Measurements from ENCODE around the gene HSPA1B.
"Not testable (repeated sequence)": the region's sequence is repeated elsewhere in the genome, so short reads cannot be mapped to it uniquely, and the experiment has no call there.

HSPA1B gene

GRCh38 chr6:31799781-31800180 is 27.8 kb upstream of the HSPA1B start:
- no peak for DNase-seq (ENCODE audit: low read depth)

DNA sequence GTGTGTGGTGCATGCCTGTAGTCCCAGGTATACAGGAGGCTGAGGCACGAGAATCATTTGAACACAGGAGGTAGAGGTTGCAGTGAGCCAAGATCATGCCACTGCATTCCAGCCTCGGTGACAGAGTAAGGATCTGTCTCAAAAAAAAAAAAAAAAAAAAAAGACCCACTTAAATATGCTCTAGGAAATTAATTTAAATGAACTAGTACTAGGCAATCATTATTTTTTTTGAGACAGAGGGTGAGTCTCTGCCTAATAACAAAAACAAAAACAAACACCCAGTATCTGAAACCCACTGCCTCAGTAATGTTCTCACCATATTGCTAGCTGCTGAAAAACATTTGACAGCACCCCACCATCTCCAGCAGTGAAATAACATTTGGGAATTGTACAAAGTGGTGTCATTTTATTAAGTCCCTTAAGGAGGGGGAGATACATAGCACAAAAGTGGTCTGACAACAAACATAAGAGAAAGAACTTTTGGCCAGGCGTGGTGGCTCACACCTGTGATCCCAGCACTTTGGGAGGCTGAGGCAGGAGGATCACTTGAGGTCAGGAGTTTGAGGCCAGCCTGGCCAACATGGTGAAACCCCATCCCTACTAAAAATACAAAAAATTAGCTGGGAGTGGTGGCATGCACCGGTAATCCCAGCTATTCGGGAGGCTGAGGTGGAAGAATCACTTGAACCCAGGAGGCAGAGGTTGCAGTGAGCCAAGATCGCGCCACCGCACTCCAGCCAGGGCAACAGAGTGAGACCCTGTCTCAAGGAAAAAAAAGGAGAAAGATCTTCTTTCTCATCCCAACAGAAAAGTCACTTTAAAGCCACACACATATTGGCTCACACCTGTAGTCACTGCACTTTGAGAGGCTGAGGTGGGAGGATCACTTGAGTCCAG is 26.3 kb upstream of the HSPA1B start:
- DNase-seq (ENCODE audit: low read depth): not testable (repeated sequence)

DNA sequence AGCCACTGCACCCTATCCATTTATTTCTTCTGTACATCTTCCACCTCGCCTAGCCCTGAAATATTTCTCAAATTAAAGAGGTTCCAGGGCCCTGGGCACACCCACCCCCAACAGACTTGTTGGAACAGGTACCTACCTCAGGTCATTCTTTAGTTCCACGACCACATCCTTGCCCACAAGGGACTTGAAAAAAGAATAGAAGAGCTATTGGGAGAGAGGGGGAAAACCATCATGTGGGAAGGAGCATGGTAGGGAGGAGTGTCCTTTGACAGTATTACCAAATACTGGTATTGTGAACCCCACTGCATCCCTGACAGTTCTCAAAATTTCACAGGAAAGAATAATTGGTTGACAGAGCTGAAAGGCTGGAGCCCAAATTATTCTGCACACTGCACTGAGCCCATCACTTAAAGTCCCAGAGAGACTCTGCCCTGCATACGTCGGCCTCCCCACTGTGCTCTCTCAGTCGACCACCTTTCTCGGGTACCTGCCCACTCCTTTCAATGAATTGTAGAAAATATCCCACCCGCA is 21.5 kb upstream of the HSPA1B start:
- no peak for DNase-seq (ENCODE audit: low read depth)

GRCh38 chr6:31806470-31807272 is 20.9 kb upstream of the HSPA1B start, which contains the start of gene LSM2:
Gene LSM2, minus strand, starts transcription at chr6:31806966. Its CDS starts 209 bp downstream, at chr6:31806757.
- peak; percentile 86 for DNase-seq (ENCODE audit: low read depth)

GRCh38 chr6:31808599-31808998 is 18.9 kb upstream of the HSPA1B start:
- not testable (repeated sequence) for DNase-seq (ENCODE audit: low read depth)

- no peak for DNase-seq (ENCODE audit: low read depth)
Observed at GRCh38 chr6:31811645-31812044, 15.9 kb upstream of the HSPA1B start.

DNA sequence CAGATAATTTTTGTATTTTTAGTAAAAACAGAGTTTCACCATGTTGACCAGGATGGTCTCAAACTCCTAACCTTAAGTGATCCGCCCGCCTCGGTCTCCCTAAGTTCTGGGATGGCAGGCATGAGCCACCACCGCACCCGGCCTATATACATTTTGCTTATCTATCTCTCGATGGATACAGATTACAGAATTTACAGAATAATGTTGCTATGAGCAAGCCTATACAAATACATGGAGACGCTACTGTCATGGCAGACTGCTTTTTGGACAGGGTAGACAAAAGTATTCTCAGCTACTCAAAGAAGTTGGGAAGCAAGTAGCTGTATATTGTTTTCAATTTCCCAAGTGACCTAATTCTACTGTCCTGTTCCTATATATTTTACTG is 14.1 kb upstream of the HSPA1B start:
- DNase-seq (ENCODE audit: low read depth): no peak

DNA sequence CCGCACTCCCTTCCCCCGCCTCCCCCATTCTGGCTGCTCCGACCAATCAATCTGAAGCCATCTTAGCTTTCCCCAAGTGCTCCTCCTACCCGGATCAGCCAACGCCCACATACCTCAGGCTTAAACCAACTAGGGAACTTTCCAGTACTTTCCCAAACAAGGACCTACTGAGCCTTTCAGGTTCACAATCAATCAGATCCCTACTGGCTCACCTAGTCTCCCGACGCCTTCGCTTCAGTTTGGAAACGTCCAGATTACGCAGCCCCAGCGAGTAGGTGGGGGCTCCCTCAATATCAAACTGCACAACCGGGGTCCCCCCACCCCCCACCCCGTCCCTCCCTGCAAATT is 12.9 kb upstream of the HSPA1B start:
- DNase-seq (ENCODE audit: low read depth): peak; percentile 38

DNA sequence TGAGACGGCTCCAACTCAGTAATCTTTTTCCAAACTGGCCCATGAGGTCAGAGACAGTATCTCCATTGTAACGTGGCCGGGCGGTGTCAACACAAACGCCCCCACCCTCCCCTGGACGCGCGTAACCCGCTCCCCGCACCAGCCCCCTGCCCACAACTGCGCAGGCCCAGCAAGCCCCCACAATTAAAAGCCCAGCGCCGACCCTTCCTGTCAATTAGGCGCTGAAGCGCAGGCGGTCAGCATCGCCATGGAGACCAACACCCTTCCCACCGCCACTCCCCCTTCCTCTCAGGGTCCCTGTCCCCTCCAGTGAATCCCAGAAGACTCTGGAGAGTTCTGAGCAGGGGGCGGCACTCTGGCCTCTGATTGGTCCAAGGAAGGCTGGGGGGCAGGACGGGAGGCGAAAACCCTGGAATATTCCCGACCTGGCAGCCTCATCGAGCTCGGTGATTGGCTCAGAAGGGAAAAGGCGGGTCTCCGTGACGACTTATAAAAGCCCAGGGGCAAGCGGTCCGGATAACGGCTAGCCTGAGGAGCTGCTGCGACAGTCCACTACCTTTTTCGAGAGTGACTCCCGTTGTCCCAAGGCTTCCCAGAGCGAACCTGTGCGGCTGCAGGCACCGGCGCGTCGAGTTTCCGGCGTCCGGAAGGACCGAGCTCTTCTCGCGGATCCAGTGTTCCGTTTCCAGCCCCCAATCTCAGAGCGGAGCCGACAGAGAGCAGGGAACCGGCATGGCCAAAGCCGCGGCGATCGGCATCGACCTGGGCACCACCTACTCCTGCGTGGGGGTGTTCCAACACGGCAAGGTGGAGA is 12.3 kb upstream of the HSPA1B start, which contains the start of the genes HSPA1A and HSPA1L:
Gene HSPA1A (plus strand): TSS at position 519 of the 814 bp plus-strand sequence. CDS start 214 bp downstream, at position 733.
Gene HSPA1L (minus strand): TSS at position 259 of the 814 bp plus-strand sequence. CDS start 3,311 bp downstream, outside the sequence.
- DNase-seq (ENCODE audit: low read depth): peak; percentile 47

DNA sequence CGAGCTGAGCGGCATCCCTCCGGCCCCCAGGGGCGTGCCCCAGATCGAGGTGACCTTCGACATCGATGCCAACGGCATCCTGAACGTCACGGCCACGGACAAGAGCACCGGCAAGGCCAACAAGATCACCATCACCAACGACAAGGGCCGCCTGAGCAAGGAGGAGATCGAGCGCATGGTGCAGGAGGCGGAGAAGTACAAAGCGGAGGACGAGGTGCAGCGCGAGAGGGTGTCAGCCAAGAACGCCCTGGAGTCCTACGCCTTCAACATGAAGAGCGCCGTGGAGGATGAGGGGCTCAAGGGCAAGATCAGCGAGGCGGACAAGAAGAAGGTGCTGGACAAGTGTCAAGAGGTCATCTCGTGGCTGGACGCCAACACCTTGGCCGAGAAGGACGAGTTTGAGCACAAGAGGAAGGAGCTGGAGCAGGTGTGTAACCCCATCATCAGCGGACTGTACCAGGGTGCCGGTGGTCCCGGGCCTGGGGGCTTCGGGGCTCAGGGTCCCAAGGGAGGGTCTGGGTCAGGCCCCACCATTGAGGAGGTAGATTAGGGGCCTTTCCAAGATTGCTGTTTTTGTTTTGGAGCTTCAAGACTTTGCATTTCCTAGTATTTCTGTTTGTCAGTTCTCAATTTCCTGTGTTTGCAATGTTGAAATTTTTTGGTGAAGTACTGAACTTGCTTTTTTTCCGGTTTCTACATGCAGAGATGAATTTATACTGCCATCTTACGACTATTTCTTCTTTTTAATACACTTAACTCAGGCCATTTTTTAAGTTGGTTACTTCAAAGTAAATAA is 10.2 kb upstream of the HSPA1B start:
- not testable (repeated sequence) for DNase-seq (ENCODE audit: low read depth)

DNA sequence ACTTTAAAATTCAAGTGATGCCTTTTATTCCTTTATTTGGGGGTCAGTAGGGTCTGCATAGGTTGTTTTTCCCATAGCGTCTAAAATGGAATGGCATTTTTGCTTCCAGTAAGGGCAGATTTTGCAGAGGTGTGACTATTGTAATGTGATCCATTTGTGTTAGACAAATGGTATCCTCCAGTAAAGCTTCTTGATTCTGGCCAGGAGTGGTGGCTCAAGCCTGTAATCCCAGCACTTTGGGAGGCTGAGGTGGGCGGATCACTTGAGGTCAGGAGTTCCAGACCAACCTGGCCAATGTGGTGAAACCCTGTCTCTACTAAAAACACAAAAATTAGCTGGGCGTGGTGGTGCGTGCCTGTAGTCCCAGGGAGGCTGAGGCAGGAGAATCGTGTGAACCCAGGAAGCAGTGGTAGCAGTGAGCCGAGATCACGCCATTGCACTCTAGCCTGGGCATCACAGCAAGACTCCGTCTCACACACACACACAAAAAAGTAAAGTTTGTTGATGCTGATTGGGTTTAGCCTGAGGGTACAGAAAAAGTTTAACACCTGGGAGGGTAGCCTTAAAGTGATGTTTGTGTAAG is 9.5 kb upstream of the HSPA1B start:
- not testable (repeated sequence) for DNase-seq (ENCODE audit: low read depth)

- DNase-seq (ENCODE audit: low read depth): no peak
Observed at GRCh38 chr6:31819871-31820299, 7.7 kb upstream of the HSPA1B start.

- not testable (repeated sequence) for DNase-seq (ENCODE audit: low read depth)
Observed at GRCh38 chr6:31820399-31820798, 7.1 kb upstream of the HSPA1B start.

DNA sequence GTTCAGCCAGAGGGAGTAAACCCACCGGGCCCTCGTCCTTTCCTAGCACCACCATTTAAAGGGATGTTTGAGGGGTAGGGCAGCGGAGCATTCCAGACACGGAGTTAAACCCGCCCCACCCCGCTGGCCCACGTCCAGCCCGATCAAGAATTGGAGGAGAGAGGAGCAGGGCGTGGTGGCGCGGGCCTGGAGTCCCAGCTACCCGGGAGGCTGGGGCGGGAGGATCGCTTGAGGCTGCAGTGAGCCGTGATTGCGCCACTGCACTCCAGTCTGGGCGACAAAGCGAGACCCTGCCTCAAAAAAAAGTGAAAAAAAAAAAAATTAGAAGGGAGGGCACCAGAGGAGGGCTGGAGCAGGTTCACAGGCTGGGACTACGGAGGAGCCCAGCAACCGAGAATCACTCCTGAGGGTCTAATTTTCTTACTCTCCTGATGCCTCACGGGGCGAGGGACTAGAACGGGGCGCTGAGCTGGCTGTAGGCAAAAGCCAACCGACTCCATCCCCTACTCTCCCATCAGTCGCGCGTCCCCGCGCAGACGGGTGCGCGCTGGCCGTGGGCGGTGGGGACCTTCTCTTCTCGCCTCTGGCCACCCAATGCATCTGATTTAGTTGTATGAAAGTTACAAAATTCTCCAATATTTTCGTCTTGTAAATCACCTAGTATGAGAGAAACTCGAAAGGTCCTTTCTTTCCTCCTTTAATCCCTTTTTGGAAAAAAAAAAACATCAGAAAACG is 6.1 kb upstream of the HSPA1B start:
- peak; percentile 51 for DNase-seq (ENCODE audit: low read depth)

DNA sequence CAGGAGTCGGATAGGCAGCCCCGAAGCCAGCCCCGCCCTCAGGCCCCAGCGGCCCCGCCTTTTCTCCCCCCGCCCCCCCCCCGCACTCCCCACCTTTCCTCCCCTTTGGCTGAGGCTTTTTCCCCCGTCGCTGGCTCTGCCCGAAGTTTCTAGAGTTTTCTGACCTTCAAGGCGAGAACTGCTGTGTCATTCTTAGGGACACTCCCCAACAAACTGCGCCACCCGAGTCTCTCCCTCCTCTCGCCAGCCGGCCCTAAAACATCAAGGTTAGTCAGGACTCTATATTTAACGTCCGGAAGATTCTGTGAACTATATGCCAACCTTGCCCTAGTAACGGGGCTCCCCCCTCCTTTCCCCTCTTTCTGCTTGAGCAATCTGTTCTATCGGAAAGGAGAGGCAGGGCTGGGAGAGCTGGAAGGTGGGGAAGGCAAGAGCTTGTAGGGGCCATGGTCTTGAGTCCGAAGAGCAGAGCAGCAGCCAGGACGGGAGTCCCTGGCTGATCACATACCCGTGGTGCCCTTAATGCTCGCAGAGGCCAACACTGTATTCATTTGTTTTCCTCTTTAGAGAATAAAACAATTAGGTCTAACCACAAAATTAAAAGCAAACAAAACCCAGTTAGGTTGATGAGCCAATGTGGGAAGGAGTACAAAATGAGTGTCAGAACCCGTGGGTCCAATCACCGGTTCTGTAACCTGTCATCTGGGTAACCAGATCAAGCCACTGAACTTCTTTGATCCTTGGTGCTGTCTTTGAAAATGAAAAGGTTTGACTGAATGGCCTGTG is 5.3 kb upstream of the HSPA1B start:
- DNase-seq (ENCODE audit: low read depth): no peak

GRCh38 chr6:31823592-31824196 is 3.8 kb upstream of the HSPA1B start:
- not testable (repeated sequence) for DNase-seq (ENCODE audit: low read depth)

DNA sequence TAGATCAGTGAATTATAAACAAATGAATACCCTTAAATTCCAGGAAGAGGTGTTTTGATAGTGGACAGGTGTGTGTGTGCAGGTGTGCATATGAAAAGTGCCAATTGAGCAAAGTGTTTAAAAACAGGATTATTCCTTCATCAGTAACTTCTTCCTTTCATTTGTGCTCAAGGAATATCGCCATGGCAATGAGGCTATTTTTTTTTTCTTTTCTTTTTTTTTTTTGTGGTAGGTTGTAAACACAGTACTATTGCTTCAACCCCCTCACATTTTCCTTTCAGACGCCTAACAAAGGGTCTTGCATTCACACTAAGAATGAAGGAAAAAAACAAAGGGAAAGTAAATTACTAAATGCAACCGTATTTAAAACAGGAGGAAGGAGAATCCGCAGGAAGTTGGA is 2.0 kb upstream of the HSPA1B start:
- no peak for DNase-seq (ENCODE audit: low read depth)

DNA sequence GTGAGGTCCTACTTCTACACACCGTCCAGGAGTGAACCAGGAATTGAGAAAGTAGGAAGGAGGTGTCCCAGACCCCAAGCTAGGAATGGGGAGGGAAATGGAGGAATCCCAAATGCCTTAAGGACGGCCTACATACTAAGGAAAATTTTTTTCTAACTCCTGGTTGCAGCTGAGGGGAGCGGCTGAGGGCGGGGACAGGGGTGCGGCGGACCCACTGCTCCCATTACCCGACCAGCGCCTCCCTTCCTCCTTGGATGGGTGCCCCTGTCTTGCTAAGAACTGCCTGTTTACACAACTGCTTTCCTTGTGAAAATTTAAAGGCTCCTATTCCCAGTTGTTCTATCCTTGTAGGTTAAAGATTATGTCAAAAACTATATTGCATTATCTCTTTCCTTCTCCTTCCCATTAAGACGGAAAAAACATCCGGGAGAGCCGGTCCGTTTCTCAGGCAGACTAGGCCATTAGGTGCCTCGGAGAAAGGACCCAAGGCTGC is 699 bp upstream of the HSPA1B start:
- DNase-seq (ENCODE audit: low read depth): no peak

Measured in stimulated activated CD8-positive, alpha-beta memory T cell treated with anti-CD3 and anti-CD28 coated beads, Interleukin-7, amount 100 ng/mL, for 24 hours (primary cell).